HG02642 (cell line): ENCODE measurements around the gene NTN1.
"Not testable (repeated sequence)": the region's sequence is repeated elsewhere in the genome, so short reads cannot be mapped to it uniquely, and the experiment has no call there.

ENCODE experiments used
- ATAC-seq: cut with Tn5 transposase; IDR thresholded peaks from one replicate; pipeline ENCODE4 v1.9.1; 2021; ENCODE audit warnings: mild to moderate bottlenecking; ENCODE audit not compliant: unreplicated experiment, poor library complexity

Gene NTN1

GRCh38 chr17:9074131-9074530 lies 52.8 kb downstream of the NTN1 start:
- no peak for ATAC-seq

- ATAC-seq = no peak
Measured at GRCh38 chr17:9079461-9080103, 58.3 kb downstream of the NTN1 start.

- ATAC-seq = no peak
Measured at GRCh38 chr17:9080296-9080914, 59.1 kb downstream of the NTN1 start.

GRCh38 chr17:9080983-9081382 lies 59.7 kb downstream of the NTN1 start:
- no peak for ATAC-seq

GRCh38 chr17:9086577-9086976 lies 65.3 kb downstream of the NTN1 start:
- no peak for ATAC-seq

GRCh38 chr17:9087921-9088320 lies 66.6 kb downstream of the NTN1 start:
- ATAC-seq = no peak

- ATAC-seq = no peak
Measured at GRCh38 chr17:9090641-9091096, 69.4 kb downstream of the NTN1 start.

GRCh38 chr17:9094193-9094592 lies 72.9 kb downstream of the NTN1 start:
- ATAC-seq = no peak

- ATAC-seq = no peak
Measured at GRCh38 chr17:9095390-9095789, 74.1 kb downstream of the NTN1 start.

GRCh38 chr17:9098242-9098825 lies 77.0 kb downstream of the NTN1 start:
- ATAC-seq = no peak

GRCh38 chr17:9101356-9101755 lies 80.0 kb downstream of the NTN1 start:
- ATAC-seq = no peak

- ATAC-seq = not testable (repeated sequence)
Measured at GRCh38 chr17:9103193-9103592, 81.9 kb downstream of the NTN1 start.

GRCh38 chr17:9104370-9105041 lies 83.2 kb downstream of the NTN1 start:
- ATAC-seq = no peak

- no peak for ATAC-seq
Measured at GRCh38 chr17:9105068-9105868, 84.0 kb downstream of the NTN1 start.

- not testable (repeated sequence) for ATAC-seq
Measured at GRCh38 chr17:9106278-9106677, 85.0 kb downstream of the NTN1 start.

GRCh38 chr17:9107527-9107926 lies 86.2 kb downstream of the NTN1 start:
- no peak for ATAC-seq

- no peak for ATAC-seq
Measured at GRCh38 chr17:9108146-9108545, 86.8 kb downstream of the NTN1 start.

- ATAC-seq = no peak
Measured at GRCh38 chr17:9109933-9110332, 88.6 kb downstream of the NTN1 start.

- no peak for ATAC-seq
Measured at GRCh38 chr17:9110501-9110900, 89.2 kb downstream of the NTN1 start.
